HK-2 (cell line): Measurements from ENCODE around the gene NOX5.

Experiments used
- DNase-seq: peaks from one replicate; pipeline ENCODE4 v3.0.0-alpha.2; 2018; ENCODE audit not compliant: unreplicated experiment

The NOX5 gene

GRCh38 chr15:69081310-69082004 lies 67.0 kb downstream of the NOX5 start:
- no peak for DNase-seq

- no peak for DNase-seq
Observed at GRCh38 chr15:69082021-69082502, 67.6 kb downstream of the NOX5 start.

GRCh38 chr15:69082554-69082953 lies 68.1 kb downstream of the NOX5 start:
- no peak for DNase-seq

GRCh38 chr15:69084404-69085030 lies 70.0 kb downstream of the NOX5 start:
- DNase-seq, result no peak

GRCh38 chr15:69085325-69086081 lies 71.0 kb downstream of the NOX5 start:
- DNase-seq, result no peak

GRCh38 chr15:69086427-69087204 lies 72.1 kb downstream of the NOX5 start:
- no peak for DNase-seq

- no peak for DNase-seq
Observed at GRCh38 chr15:69087366-69087976, 73.0 kb downstream of the NOX5 start.

- no peak for DNase-seq
Observed at GRCh38 chr15:69088300-69088965, 73.9 kb downstream of the NOX5 start.

- DNase-seq, result no peak
Observed at GRCh38 chr15:69089258-69089657, 74.8 kb downstream of the NOX5 start.

- DNase-seq, result no peak
Observed at GRCh38 chr15:69090197-69090948, 75.9 kb downstream of the NOX5 start.

GRCh38 chr15:69091654-69092053 lies 77.2 kb downstream of the NOX5 start:
- no peak for DNase-seq

GRCh38 chr15:69092159-69092558 lies 77.7 kb downstream of the NOX5 start:
- DNase-seq, result no peak

GRCh38 chr15:69093127-69093526 lies 78.6 kb downstream of the NOX5 start:
- no peak for DNase-seq

- DNase-seq, result no peak
Observed at GRCh38 chr15:69093614-69094013, 79.1 kb downstream of the NOX5 start.

GRCh38 chr15:69094124-69094921 lies 79.8 kb downstream of the NOX5 start:
- no peak for DNase-seq

GRCh38 chr15:69095274-69095673 lies 80.8 kb downstream of the NOX5 start:
- no peak for DNase-seq

- DNase-seq, result no peak
Observed at GRCh38 chr15:69096196-69096595, 81.7 kb downstream of the NOX5 start.

GRCh38 chr15:69096626-69097025 lies 82.1 kb downstream of the NOX5 start:
- no peak for DNase-seq

GRCh38 chr15:69098771-69099170 lies 84.3 kb downstream of the NOX5 start:
- DNase-seq, result no peak
